ENCODE results near the gene CYTH2. TPM values are rescaled to one million over a fixed set of nuclear protein-coding genes. Genes with fewer than 3 reads are reported as not detected.

The CYTH2 gene
- total RNA-seq, 1 experiment from 2014 or later = 103 TPM

DNA sequence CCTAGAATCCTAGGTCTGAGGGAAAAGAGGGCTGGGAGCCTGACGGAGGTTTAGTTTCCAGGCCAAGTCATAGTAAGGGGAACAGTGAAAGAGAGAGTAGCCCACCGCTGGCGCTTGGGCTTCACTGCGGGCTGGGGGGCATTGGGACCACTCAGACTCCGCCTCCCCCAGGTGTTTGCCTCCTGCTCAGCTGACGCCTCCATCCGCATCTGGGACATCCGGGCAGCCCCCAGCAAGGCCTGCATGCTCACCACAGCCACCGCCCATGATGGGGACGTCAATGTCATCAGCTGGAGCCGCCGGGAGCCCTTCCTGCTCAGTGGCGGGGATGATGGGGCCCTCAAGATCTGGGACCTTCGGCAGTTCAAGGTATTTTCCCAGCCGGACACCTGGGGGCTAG lies 18.3 kb upstream of the CYTH2 start:
- no peak for DNase-seq
- Histone ChIP-seq H3K23me2 (ENCODE audit: insufficient read length, low read depth, low read length, poor library complexity, severe bottlenecking) (peaks cover 8% of the 10 kb centered on the region), H3K14ac (ENCODE audit: insufficient read depth, low read length) (no peak overlapping the region), H3K56ac (ENCODE audit: insufficient read length, low read depth, low read length) (no peak overlapping the region), H2AFZ (ENCODE audit: low read length) (no peak overlapping the region), H2BK15ac (ENCODE audit: low read depth, low read length) (no peak overlapping the region), H3K27ac (ENCODE audit: insufficient read length, low read depth, low read length) (no peak overlapping the region), H2BK12ac (ENCODE audit: insufficient read length, low read depth, low read length) (no peak overlapping the region), H4K91ac (ENCODE audit: insufficient read length, low read depth, low read length) (no peak overlapping the region), H4K5ac (ENCODE audit: insufficient read length, low read depth, low read length) (no peak overlapping the region), H3K79me1 (ENCODE audit: insufficient read depth, low read depth, low read length, poor library complexity, severe bottlenecking) (peaks cover 3% of the 10 kb centered on the region), H3K23ac (ENCODE audit: insufficient read length, low read depth, low read length) (no peak overlapping the region), H4K20me1 (ENCODE audit: control insufficient read depth, insufficient read depth, insufficient read length) (no peaks in the 10 kb centered on the region), H2AK5ac (ENCODE audit: insufficient read length, low read length) (no peak overlapping the region), H3K9me3 (ENCODE audit: control insufficient read depth, low read depth, low read length) (no peaks in the 10 kb centered on the region), H2BK20ac (ENCODE audit: low read depth, low read length, poor library complexity, severe bottlenecking) (no peak overlapping the region), H3K4ac (ENCODE audit: low read depth, low read length) (no peak overlapping the region), H3K4me1 (ENCODE audit: insufficient read depth, low read length) (peaks cover 2% of the 10 kb centered on the region; the same call in 1 of the 2 replicates), H3K27me3 (ENCODE audit: insufficient read depth, low read length) (no peaks in the 10 kb centered on the region), H3T11ph (ENCODE audit: low read length) (no peak overlapping the region), H3K79me2 (ENCODE audit: insufficient read depth, low read length) (0 out of 2 replicates have a peak, but pooled peaks cover 2% of the 10 kb centered on the region), H3K9ac (ENCODE audit: extremely low read depth, insufficient read length, low read length) (no peak overlapping the region), H2BK120ac (ENCODE audit: low read depth, low read length, poor library complexity, severe bottlenecking) (no peak overlapping the region), H3K18ac (ENCODE audit: insufficient read length, low read depth, low read length) (no peak overlapping the region), H2BK5ac (ENCODE audit: insufficient read length, low read length) (no peak overlapping the region), H4K8ac (replicated peaks; ENCODE audit: insufficient read length, low read depth, low read length) (no peak overlapping the region), H3K4me2 (ENCODE audit: insufficient read depth, insufficient read length, low read length) (no peak overlapping the region)
- TF ChIP-seq, protein P1, sequence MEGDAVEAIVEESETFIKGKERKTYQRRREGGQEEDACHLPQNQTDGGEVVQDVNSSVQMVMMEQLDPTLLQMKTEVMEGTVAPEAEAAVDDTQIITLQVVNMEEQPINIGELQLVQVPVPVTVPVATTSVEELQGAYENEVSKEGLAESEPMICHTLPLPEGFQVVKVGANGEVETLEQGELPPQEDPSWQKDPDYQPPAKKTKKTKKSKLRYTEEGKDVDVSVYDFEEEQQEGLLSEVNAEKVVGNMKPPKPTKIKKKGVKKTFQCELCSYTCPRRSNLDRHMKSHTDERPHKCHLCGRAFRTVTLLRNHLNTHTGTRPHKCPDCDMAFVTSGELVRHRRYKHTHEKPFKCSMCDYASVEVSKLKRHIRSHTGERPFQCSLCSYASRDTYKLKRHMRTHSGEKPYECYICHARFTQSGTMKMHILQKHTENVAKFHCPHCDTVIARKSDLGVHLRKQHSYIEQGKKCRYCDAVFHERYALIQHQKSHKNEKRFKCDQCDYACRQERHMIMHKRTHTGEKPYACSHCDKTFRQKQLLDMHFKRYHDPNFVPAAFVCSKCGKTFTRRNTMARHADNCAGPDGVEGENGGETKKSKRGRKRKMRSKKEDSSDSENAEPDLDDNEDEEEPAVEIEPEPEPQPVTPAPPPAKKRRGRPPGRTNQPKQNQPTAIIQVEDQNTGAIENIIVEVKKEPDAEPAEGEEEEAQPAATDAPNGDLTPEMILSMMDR (conservative IDR thresholded peaks at IDR 0.05) = no peak
- no CpG with 5 or more reads among the region's 15 CpGs for WGBS (ENCODE audit: extremely low coverage, insufficient read length, low lambda C conversion rate)
- H3K4me1 Mint-ChIP-seq = peaks cover 3 to 4% of the 10 kb centered on the region in 2 experiments; a peak in 3 of 4 replicates
- no peaks in the 10 kb centered on the region for H3K27me3 Mint-ChIP-seq (ENCODE audit: low read depth)
- no peaks in the 10 kb centered on the region for H3K9me3 Mint-ChIP-seq
- H3K27ac Mint-ChIP-seq = no peak overlapping the region
- H3K36me3 Mint-ChIP-seq (ENCODE audit: insufficient read depth in 1 of 3, low read depth in 3 of 3) = peaks cover 43 to 90% (median 72%) of the 10 kb centered on the region in 3 experiments
- H3K4me3 Mint-ChIP-seq = no peak overlapping the region
